Endothelial cell (in vitro differentiated cells): ENCODE results near the gene STIMATE. TPM values are rescaled to one million over a fixed set of nuclear protein-coding genes. Genes with fewer than 3 reads are reported as not detected.

Experiments used
- DNase-seq: peaks from one replicate; pipeline ENCODE4 v3.0.0; 2021; ENCODE audit warnings: low spot score
- H3K27ac Mint-ChIP-seq: one replicate; pipeline ENCODE4 v1.8.0; 2021; ENCODE audit warnings: mixed read lengths, inconsistent platforms; ENCODE audit not compliant: unreplicated experiment
- H3K27me3 Mint-ChIP-seq: one replicate; pipeline ENCODE4 v1.8.0; 2021; ENCODE audit warnings: mild to moderate bottlenecking, moderate library complexity, mixed read lengths, inconsistent platforms; ENCODE audit not compliant: unreplicated experiment
- H3K36me3 Mint-ChIP-seq: one replicate; pipeline ENCODE4 v1.8.0; 2021; ENCODE audit warnings: mild to moderate bottlenecking, low read depth, mixed read lengths, inconsistent platforms; ENCODE audit not compliant: unreplicated experiment
- H3K4me1 Mint-ChIP-seq: one replicate; pipeline ENCODE4 v1.8.0; 2021; ENCODE audit warnings: mild to moderate bottlenecking, mixed read lengths, inconsistent platforms; ENCODE audit not compliant: unreplicated experiment
- H3K4me3 Mint-ChIP-seq: one replicate; pipeline ENCODE4 v1.8.0; 2021; ENCODE audit warnings: mild to moderate bottlenecking, mixed read lengths, inconsistent platforms; ENCODE audit not compliant: unreplicated experiment
- H3K9me3 Mint-ChIP-seq: one replicate; pipeline ENCODE4 v1.8.0; 2021; ENCODE audit warnings: mixed read lengths, inconsistent platforms; ENCODE audit not compliant: unreplicated experiment
- CTCF ChIP-seq: fragments of 200-600 bp; sonication (generic); IDR thresholded peaks from one replicate; pipeline ENCODE4 v1.5.0; 2021; ENCODE audit warnings: antibody characterized with exemption; ENCODE audit not compliant: unreplicated experiment
- total RNA-seq: library from RNA; stranded (reverse); fragmentation: NEBNext Ultra II Directional; extraction: Animal tissue kit (Norgen Biotek cat#: 25700); gene quantifications from one replicate; pipeline ENCODE4 v1.2.1, GENCODE V29; 2021; ENCODE audit not compliant: unreplicated experiment

The STIMATE gene
- total RNA-seq, 1 donor from 2014 or later, result 24.5 TPM

GRCh38 chr3:52866427-52866826 is 30.9 kb downstream of the STIMATE start:
- Mint-ChIP-seq H3K4me1 (no peaks in the 10 kb centered on the region), H3K4me3 (no peak overlapping the region), H3K36me3 (peaks cover 23% of the 10 kb centered on the region), H3K27ac (no peak overlapping the region), H3K27me3 (no peaks in the 10 kb centered on the region), H3K9me3 (no peaks in the 10 kb centered on the region)
- TF ChIP-seq CTCF, result no peak
- no peak for DNase-seq

- Mint-ChIP-seq H3K36me3 (peaks cover 22% of the 10 kb centered on the region), H3K4me3 (no peak overlapping the region), H3K9me3 (no peaks in the 10 kb centered on the region), H3K4me1 (no peaks in the 10 kb centered on the region), H3K27ac (no peak overlapping the region), H3K27me3 (no peaks in the 10 kb centered on the region)
- TF ChIP-seq CTCF, result no peak
- no peak for DNase-seq
These were observed 31.4 kb downstream of the STIMATE start for GRCh38 chr3:52865994-52866393.

GRCh38 chr3:52860424-52860768 is 37.0 kb downstream of the STIMATE start:
- H3K9me3 Mint-ChIP-seq, result no peaks in the 10 kb centered on the region
- peaks cover 10% of the 10 kb centered on the region for H3K4me1 Mint-ChIP-seq
- TF ChIP-seq CTCF, result no peak
- no peak for DNase-seq
- no peak overlapping the region for H3K27ac Mint-ChIP-seq
- H3K27me3 Mint-ChIP-seq, result peaks cover 2% of the 10 kb centered on the region
- peaks cover 11% of the 10 kb centered on the region for H3K36me3 Mint-ChIP-seq
- no peak overlapping the region for H3K4me3 Mint-ChIP-seq

- H3K4me3 Mint-ChIP-seq, result no peak overlapping the region
- no peaks in the 10 kb centered on the region for H3K9me3 Mint-ChIP-seq
- TF ChIP-seq CTCF, result no peak
- H3K4me1 Mint-ChIP-seq, result peaks cover 10% of the 10 kb centered on the region
- DNase-seq, result no peak
- H3K27me3 Mint-ChIP-seq, result peaks cover 2% of the 10 kb centered on the region
- H3K27ac Mint-ChIP-seq, result no peak overlapping the region
- peaks cover 8% of the 10 kb centered on the region for H3K36me3 Mint-ChIP-seq
These were observed 37.5 kb downstream of the STIMATE start for GRCh38 chr3:52859686-52860423.

GRCh38 chr3:52857864-52858263 is 39.5 kb downstream of the STIMATE start:
- Mint-ChIP-seq H3K27me3 (peaks cover 2% of the 10 kb centered on the region), H3K9me3 (no peaks in the 10 kb centered on the region), H3K4me3 (peak overlapping the region; percentile 29), H3K4me1 (peaks cover 10% of the 10 kb centered on the region), H3K27ac (no peak overlapping the region), H3K36me3 (peaks cover 4% of the 10 kb centered on the region)
- no peak for DNase-seq
- no peak for TF ChIP-seq CTCF
